ENCODE measurements around the gene STOM. TPM values are rescaled to one million over a fixed set of nuclear protein-coding genes. Genes with fewer than 3 reads are reported as not detected.

Gene STOM
- total and polyA plus RNA-seq, 10 of the 15 experiments (the other 5 are each of a cell fraction or from before 2014, with no cell fraction given), result 6.7 to 47.4 (median 39.8) TPM

DNA sequence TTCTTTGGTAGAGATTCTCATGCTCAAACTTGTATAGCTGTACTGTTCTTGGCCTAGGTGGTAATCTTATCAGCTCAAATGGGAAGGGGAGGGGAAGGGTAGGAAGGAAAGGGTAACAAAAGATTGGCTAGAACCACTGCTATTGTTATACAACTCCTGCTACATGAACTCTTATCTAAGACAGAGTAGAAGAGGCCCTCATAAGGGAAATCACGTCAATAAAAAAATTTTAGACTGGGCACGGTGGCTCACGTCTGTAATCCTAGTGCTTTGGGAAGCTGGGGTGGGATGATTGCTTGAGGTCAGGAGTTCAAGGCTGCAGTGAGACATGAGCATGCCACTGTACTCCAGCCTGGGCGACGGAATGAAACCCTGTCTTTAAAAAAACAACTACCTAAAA is 15.9 kb downstream of the STOM start:
- Histone ChIP-seq H3K9me3 (replicated peaks; ENCODE audit: control insufficient read depth, insufficient read depth, low read length) (no peaks in the 10 kb centered on the region), H3K36me3 (ENCODE audit: control insufficient read depth in 2 of 2, insufficient read depth in 2 of 2, low read length in 1 of 2) (0 out of 4 replicates have a peak, but pooled peaks cover 0 to under 1% of the 10 kb centered on the region in 2 experiments), H3K27me3 (replicated peaks in 1 of 2; ENCODE audit: control insufficient read depth in 2 of 2, insufficient read depth in 2 of 2, low read length in 1 of 2) (no peaks in the 10 kb centered on the region), H3K27ac (ENCODE audit: control insufficient read depth, insufficient read depth) (peak overlapping the region; percentile 88), H2AFZ (ENCODE audit: control insufficient read depth, low read depth, low read length) (peak overlapping the region; percentile 69; the same call in 1 of the 2 replicates), H4K20me1 (ENCODE audit: control insufficient read depth, insufficient read depth) (no peaks in the 10 kb centered on the region), H3K4me2 (ENCODE audit: control insufficient read depth, insufficient read depth) (peak overlapping the region; percentile 73), H3K4me3 (no peak overlapping the region), H3K9ac (ENCODE audit: control insufficient read depth, insufficient read depth, low read length) (no peak overlapping the region), H3K4me1 (ENCODE audit: control insufficient read depth, insufficient read depth, low read length) (peaks cover 24% of the 10 kb centered on the region), H3K79me2 (ENCODE audit: control insufficient read depth, insufficient read depth, low read length) (no peaks in the 10 kb centered on the region; the same call in 1 of the 2 replicates)
- ChIA-PET CTCF (interaction anchor here (0.6 to 2.0 kb wide), 11 partner anchors 9 to 232 kb away, joined by 3 to 17 read pairs (median 4); no protein-coding TSS in a partner anchor), RAD21 (ENCODE audit: unreplicated experiment) (interaction anchor here (0.7 to 1.4 kb wide), 7 partner anchors 12 to 1814 kb away, joined by 3 to 6 read pairs (median 3); no protein-coding TSS in a partner anchor), SMC1A (ENCODE audit: uncharacterized antibody, unreplicated experiment) (interaction anchor here (1.0 to 2.2 kb wide), 9 partner anchors 11 to 46 kb away, joined by 3 to 22 read pairs (median 5); no protein-coding TSS in a partner anchor), POLR2A (interaction anchor here (0.5 to 1.5 kb wide), 6 partner anchors 15 to 152 kb away, joined by 3 to 9 read pairs (median 4); no protein-coding TSS in a partner anchor)
- intact Hi-C loops (cut with micrococcal nuclease; ENCODE audit: unreplicated experiment) (no loop called here), in situ Hi-C loops (cut with MboI) (no loop called here)
- 88% methylated on average over 5 of the region's 5 CpGs for WGBS (ENCODE audit: insufficient coverage, insufficient replicate concordance, low lambda C conversion rate, missing lambda C conversion rate)
- no peak for FAIRE-seq
- peak; percentile 11 for ATAC-seq
- TF ChIP-seq ATF3 (IDR thresholded peaks at IDR 0.05; ENCODE audit: borderline replicate concordance, extremely low read depth, low read depth, low read length) (no peak), E2F4 (IDR thresholded peaks at IDR 0.05; ENCODE audit: low read depth, low read length) (no peak), TCF12 (IDR thresholded peaks at IDR 0.05; ENCODE audit: low read depth, low read length) (no peak), RAD51 (IDR thresholded peaks at IDR 0.05) (no peak), FOS (IDR thresholded peaks at IDR 0.05; ENCODE audit: borderline replicate concordance, extremely low read depth, insufficient read length) (no peak)
- TF ChIP-seq, protein P1, sequence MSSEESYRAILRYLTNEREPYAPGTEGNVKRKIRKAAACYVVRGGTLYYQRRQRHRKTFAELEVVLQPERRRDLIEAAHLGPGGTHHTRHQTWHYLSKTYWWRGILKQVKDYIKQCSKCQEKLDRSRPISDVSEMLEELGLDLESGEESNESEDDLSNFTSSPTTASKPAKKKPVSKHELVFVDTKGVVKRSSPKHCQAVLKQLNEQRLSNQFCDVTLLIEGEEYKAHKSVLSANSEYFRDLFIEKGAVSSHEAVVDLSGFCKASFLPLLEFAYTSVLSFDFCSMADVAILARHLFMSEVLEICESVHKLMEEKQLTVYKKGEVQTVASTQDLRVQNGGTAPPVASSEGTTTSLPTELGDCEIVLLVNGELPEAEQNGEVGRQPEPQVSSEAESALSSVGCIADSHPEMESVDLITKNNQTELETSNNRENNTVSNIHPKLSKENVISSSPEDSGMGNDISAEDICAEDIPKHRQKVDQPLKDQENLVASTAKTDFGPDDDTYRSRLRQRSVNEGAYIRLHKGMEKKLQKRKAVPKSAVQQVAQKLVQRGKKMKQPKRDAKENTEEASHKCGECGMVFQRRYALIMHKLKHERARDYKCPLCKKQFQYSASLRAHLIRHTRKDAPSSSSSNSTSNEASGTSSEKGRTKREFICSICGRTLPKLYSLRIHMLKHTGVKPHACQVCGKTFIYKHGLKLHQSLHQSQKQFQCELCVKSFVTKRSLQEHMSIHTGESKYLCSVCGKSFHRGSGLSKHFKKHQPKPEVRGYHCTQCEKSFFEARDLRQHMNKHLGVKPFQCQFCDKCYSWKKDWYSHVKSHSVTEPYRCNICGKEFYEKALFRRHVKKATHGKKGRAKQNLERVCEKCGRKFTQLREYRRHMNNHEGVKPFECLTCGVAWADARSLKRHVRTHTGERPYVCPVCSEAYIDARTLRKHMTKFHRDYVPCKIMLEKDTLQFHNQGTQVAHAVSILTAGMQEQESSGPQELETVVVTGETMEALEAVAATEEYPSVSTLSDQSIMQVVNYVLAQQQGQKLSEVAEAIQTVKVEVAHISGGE (CRISPR knock-in tag; IDR thresholded peaks at IDR 0.05), result no peak
- TF ChIP-seq, protein P2, sequence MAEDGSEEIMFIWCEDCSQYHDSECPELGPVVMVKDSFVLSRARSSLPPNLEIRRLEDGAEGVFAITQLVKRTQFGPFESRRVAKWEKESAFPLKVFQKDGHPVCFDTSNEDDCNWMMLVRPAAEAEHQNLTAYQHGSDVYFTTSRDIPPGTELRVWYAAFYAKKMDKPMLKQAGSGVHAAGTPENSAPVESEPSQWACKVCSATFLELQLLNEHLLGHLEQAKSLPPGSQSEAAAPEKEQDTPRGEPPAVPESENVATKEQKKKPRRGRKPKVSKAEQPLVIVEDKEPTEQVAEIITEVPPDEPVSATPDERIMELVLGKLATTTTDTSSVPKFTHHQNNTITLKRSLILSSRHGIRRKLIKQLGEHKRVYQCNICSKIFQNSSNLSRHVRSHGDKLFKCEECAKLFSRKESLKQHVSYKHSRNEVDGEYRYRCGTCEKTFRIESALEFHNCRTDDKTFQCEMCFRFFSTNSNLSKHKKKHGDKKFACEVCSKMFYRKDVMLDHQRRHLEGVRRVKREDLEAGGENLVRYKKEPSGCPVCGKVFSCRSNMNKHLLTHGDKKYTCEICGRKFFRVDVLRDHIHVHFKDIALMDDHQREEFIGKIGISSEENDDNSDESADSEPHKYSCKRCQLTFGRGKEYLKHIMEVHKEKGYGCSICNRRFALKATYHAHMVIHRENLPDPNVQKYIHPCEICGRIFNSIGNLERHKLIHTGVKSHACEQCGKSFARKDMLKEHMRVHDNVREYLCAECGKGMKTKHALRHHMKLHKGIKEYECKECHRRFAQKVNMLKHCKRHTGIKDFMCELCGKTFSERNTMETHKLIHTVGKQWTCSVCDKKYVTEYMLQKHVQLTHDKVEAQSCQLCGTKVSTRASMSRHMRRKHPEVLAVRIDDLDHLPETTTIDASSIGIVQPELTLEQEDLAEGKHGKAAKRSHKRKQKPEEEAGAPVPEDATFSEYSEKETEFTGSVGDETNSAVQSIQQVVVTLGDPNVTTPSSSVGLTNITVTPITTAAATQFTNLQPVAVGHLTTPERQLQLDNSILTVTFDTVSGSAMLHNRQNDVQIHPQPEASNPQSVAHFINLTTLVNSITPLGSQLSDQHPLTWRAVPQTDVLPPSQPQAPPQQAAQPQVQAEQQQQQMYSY (CRISPR knock-in tag; IDR thresholded peaks at IDR 0.05), result no peak
- TF ChIP-seq, protein P3, sequence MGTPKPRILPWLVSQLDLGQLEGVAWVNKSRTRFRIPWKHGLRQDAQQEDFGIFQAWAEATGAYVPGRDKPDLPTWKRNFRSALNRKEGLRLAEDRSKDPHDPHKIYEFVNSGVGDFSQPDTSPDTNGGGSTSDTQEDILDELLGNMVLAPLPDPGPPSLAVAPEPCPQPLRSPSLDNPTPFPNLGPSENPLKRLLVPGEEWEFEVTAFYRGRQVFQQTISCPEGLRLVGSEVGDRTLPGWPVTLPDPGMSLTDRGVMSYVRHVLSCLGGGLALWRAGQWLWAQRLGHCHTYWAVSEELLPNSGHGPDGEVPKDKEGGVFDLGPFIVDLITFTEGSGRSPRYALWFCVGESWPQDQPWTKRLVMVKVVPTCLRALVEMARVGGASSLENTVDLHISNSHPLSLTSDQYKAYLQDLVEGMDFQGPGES (IDR thresholded peaks at IDR 0.05), result no peak
- TF ChIP-seq, protein P4, sequence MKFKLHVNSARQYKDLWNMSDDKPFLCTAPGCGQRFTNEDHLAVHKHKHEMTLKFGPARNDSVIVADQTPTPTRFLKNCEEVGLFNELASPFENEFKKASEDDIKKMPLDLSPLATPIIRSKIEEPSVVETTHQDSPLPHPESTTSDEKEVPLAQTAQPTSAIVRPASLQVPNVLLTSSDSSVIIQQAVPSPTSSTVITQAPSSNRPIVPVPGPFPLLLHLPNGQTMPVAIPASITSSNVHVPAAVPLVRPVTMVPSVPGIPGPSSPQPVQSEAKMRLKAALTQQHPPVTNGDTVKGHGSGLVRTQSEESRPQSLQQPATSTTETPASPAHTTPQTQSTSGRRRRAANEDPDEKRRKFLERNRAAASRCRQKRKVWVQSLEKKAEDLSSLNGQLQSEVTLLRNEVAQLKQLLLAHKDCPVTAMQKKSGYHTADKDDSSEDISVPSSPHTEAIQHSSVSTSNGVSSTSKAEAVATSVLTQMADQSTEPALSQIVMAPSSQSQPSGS (IDR thresholded peaks at IDR 0.05; ENCODE audit: low read length), result no peak
- BruUV-seq (replicated peaks), result no TSS peak
- DNase-seq (ENCODE audit: low read depth, low spot score), result no peak

Data from GM12878 (cell line).